HCT116 (cell line): ENCODE results near the gene UAP1. TPM values are rescaled to one million over a fixed set of nuclear protein-coding genes. Genes with fewer than 3 reads are reported as not detected.

Experiments used
- total RNA-seq: library from RNA; stranded (reverse); gene quantifications from one replicate; pipeline ENCODE4 v1.2.1, GENCODE V29; 2021; ENCODE audit not compliant: unreplicated experiment

The UAP1 gene
- total RNA-seq, 1 experiment from 2014 or later = 51.4 TPM

Other genes with a start within 250 kb of the UAP1 start
- not detected for gene SPATA46, start 184.9 kb upstream of the UAP1 start, total RNA-seq
- gene C1orf226, start 180.0 kb upstream of the UAP1 start, total RNA-seq = 7.7 TPM
- 0.12 TPM for gene SH2D1B, start 149.6 kb upstream of the UAP1 start, total RNA-seq
- gene UHMK1, start 63.9 kb upstream of the UAP1 start, total RNA-seq = 75.1 TPM
- 0.84 TPM for gene DDR2, start 70.7 kb downstream of the UAP1 start, total RNA-seq
- gene HSD17B7, start 229.0 kb downstream of the UAP1 start, total RNA-seq = 22.6 TPM